HCT116 (cell line): ENCODE measurements around the gene PBX3. TPM values are rescaled to one million over a fixed set of nuclear protein-coding genes. Genes with fewer than 3 reads are reported as not detected.

ENCODE experiments used
- ATAC-seq: fragments of 200-7000 bp; cut with Tn5 transposase; 2 replicates; pipeline ENCODE4 v1.9.1; 2020; ENCODE audit warnings: mild to moderate bottlenecking, moderate library complexity
- BruUV-seq: library from RNA; stranded (reverse); fragments of 400-500 nt; replicated peaks from 2 replicates; lab custom pipeline; 2021; lab: Mats Ljungman, UMichigan
- CTCF ChIA-PET: fragments of 300-600 bp; sonication (Branson Sonifier 250); formaldehyde crosslinking; loops from one replicate; lab custom pipeline; 2021; ENCODE audit warnings: antibody characterized with exemption; lab: Charles Lee
- POLR2A ChIA-PET: fragments of 300-600, 350-600 bp; sonication (Branson Sonifier 250); formaldehyde crosslinking; loops from one replicate; lab custom pipeline; 2021; ENCODE audit warnings: antibody characterized with exemption; lab: Charles Lee
- RAD21 ChIA-PET, 2 experiments: fragments of 300-600 bp; sonication (Branson Sonifier 250); formaldehyde crosslinking; loops; one replicate each; lab custom pipeline; 2023; ENCODE audit warnings: low total read pairs in 2 of 2; ENCODE audit not compliant: uncharacterized antibody in 2 of 2, unreplicated experiment in 2 of 2, low non-redundant PET in 1 of 2; lab: Charles Lee
- DNase-seq: peaks from one replicate; pipeline ENCODE4 v3.0.0-alpha.2; 2010; ENCODE audit warnings: low read depth, low spot score
- H2AFZ ChIP-seq: fragments of 200-600 bp; shearing (Covaris generic), sonication (generic); 2 replicates; pipeline ENCODE4 v1.6.1; 2017; ENCODE audit warnings: low read depth, mixed run types, mixed read lengths, antibody characterized with exemption, low read length; ENCODE audit not compliant: poor library complexity, severe bottlenecking
- H3K27ac ChIP-seq: 2 replicates; pipeline ENCODE4 v1.5.1; 2012; ENCODE audit warnings: low read depth, low read length
- H3K27me3 ChIP-seq: fragments of 200-600 bp; sonication (generic); 2 replicates; pipeline ENCODE4 v1.6.1; 2016; ENCODE audit warnings: mixed run types, low read length, mixed read lengths; ENCODE audit not compliant: insufficient read depth
- H3K36me3 ChIP-seq, 2 experiments: fragments of 200-500 bp in 1 of 2; fragments of 200-600 bp in 1 of 2; sonication (Bioruptor generic) in 1 of 2; sonication (generic) in 1 of 2; 2 replicates each; pipeline versions ENCODE4 v1.5.1 to v1.6.1; 2014 to 2016; ENCODE audit warnings: low read length in 2 of 2, inconsistent platforms in 1 of 2, mixed read lengths in 1 of 2, mixed run types in 1 of 2; ENCODE audit not compliant: insufficient read depth in 2 of 2, control insufficient read depth in 1 of 2
- H3K4me1 ChIP-seq, 2 experiments: fragments of 200-600 bp in 1 of 2; sonication (generic) in 1 of 2; 2 replicates each; pipeline versions ENCODE4 v1.5.1 to v1.6.1; 2012 to 2017; ENCODE audit warnings: low read length in 2 of 2, inconsistent platforms in 1 of 2, mild to moderate bottlenecking in 1 of 2, mixed read lengths in 1 of 2, mixed run types in 1 of 2, moderate library complexity in 1 of 2; ENCODE audit not compliant: insufficient read depth in 2 of 2, control insufficient read depth in 1 of 2
- H3K4me2 ChIP-seq: fragments of 200-600 bp; sonication (generic); 2 replicates; pipeline ENCODE4 v1.6.1; 2017; ENCODE audit warnings: mixed run types, low read length, mixed read lengths
- H3K4me3 ChIP-seq, 2 experiments: fragments of 200-600 bp in 1 of 2; sonication (generic) in 1 of 2; replicated peaks in 1 of 2; 2 replicates each; pipeline ENCODE4 v1.5.1; 2011 to 2016; ENCODE audit warnings: low read length in 2 of 2, control low read depth in 1 of 2, low read depth in 1 of 2, mild to moderate bottlenecking in 1 of 2, mixed read lengths in 1 of 2, mixed run types in 1 of 2
- H3K79me2 ChIP-seq: fragments of 200-600 bp; sonication (generic); 2 replicates; pipeline ENCODE4 v1.6.1; 2017; ENCODE audit warnings: mild to moderate bottlenecking, mixed run types, low read length, moderate library complexity, mixed read lengths; ENCODE audit not compliant: insufficient read depth
- H3K9ac ChIP-seq: fragments of 200-600 bp; sonication (generic); 2 replicates; pipeline ENCODE4 v1.6.1; 2016; ENCODE audit warnings: low read length, mixed read lengths
- H3K9me2 ChIP-seq: fragments of 200-600 bp; sonication (generic), shearing (Covaris generic); 2 replicates; pipeline ENCODE4 v1.6.1; 2017; ENCODE audit warnings: mixed run types, mild to moderate bottlenecking, moderate library complexity; ENCODE audit not compliant: insufficient read depth
- H3K9me3 ChIP-seq, 2 experiments: fragments of 200-500 bp in 1 of 2; fragments of 200-600 bp in 1 of 2; sonication (Bioruptor generic) in 1 of 2; sonication (generic) in 1 of 2; 2 replicates each; pipeline ENCODE4 v1.6.1; 2014 to 2017; ENCODE audit warnings: low read length in 2 of 2, mixed read lengths in 2 of 2, inconsistent platforms in 1 of 2, low read depth in 1 of 2, mild to moderate bottlenecking in 1 of 2, mixed run types in 1 of 2, moderate library complexity in 1 of 2; ENCODE audit not compliant: control insufficient read depth in 1 of 2, insufficient read depth in 1 of 2
- H4K20me1 ChIP-seq: fragments of 200-600 bp; sonication (generic), shearing (Covaris generic); 2 replicates; pipeline ENCODE4 v1.6.1; 2017; ENCODE audit warnings: mixed run types, mild to moderate bottlenecking, moderate library complexity; ENCODE audit not compliant: insufficient read depth
- CBX3 ChIP-seq: IDR thresholded peaks from 2 replicates; pipeline ENCODE4 v1.6.1; 2012; ENCODE audit warnings: low read depth
- EGR1 ChIP-seq: IDR thresholded peaks from 2 replicates; pipeline ENCODE4 v1.6.1; 2012; ENCODE audit warnings: low read depth
- ELF1 ChIP-seq: IDR thresholded peaks from 2 replicates; pipeline ENCODE4 v1.6.1; 2012; ENCODE audit warnings: low read depth, borderline replicate concordance
- EZH2 ChIP-seq: fragments of 200-600 bp; sonication (generic); IDR thresholded peaks from 2 replicates; pipeline ENCODE4 v1.6.1; 2017; ENCODE audit warnings: antibody characterized with exemption, mixed run types
- EZH2phosphoT487 ChIP-seq: fragments of 200-600 bp; IDR thresholded peaks from 2 replicates; pipeline ENCODE4 v1.6.1; 2018; ENCODE audit warnings: antibody characterized with exemption, borderline replicate concordance
- FOSL1 ChIP-seq: IDR thresholded peaks from 2 replicates; pipeline ENCODE4 v1.6.1; 2012; ENCODE audit warnings: low read depth
- JUND ChIP-seq: IDR thresholded peaks from 2 replicates; pipeline ENCODE4 v1.6.1; 2012
- POLR2AphosphoS5 ChIP-seq: IDR thresholded peaks from 2 replicates; pipeline ENCODE4 v1.6.1; 2011; ENCODE audit warnings: mild to moderate bottlenecking, low read depth, low read length, moderate library complexity
- RAD21 ChIP-seq: IDR thresholded peaks from 2 replicates; pipeline ENCODE4 v1.6.1; 2012; ENCODE audit warnings: low read depth, mild to moderate bottlenecking
- SRF ChIP-seq: IDR thresholded peaks from 2 replicates; pipeline ENCODE4 v1.6.1; 2012; ENCODE audit warnings: low read depth
- TCF7L2 ChIP-seq: IDR thresholded peaks from 2 replicates; pipeline ENCODE4 v1.7.0; 2011; ENCODE audit warnings: borderline replicate concordance, inconsistent platforms; ENCODE audit not compliant: insufficient read depth, insufficient read length; ENCODE audit errors: extremely low read depth
- YY1 ChIP-seq: IDR thresholded peaks from 2 replicates; pipeline ENCODE4 v1.6.1; 2011; ENCODE audit warnings: low read length, low read depth, moderate library complexity, mild to moderate bottlenecking; ENCODE audit not compliant: insufficient replicate concordance; ENCODE audit errors: extremely low read depth
- ZBTB33 ChIP-seq: IDR thresholded peaks from 2 replicates; pipeline ENCODE4 v1.6.1; 2011; ENCODE audit warnings: mild to moderate bottlenecking, low read length, moderate library complexity; ENCODE audit not compliant: insufficient replicate concordance; ENCODE audit errors: extremely low read depth
- ZFX ChIP-seq: fragments of 450-650 bp; IDR thresholded peaks from 2 replicates; pipeline ENCODE4 v1.6.1; 2017
- intact Hi-C: fragments of 100-400 bp; cut with micrococcal nuclease; formaldehyde crosslinking; loops from 2 replicates; pipeline ENCODE4 v1.10.0; 2022
- total RNA-seq: library from RNA; stranded (reverse); gene quantifications from one replicate; pipeline ENCODE4 v1.2.1, GENCODE V29; 2021; ENCODE audit not compliant: unreplicated experiment
- TF ChIP-seq, protein P1 (sequence below): IDR thresholded peaks from 2 replicates; pipeline ENCODE4 v1.6.1; 2012; ENCODE audit warnings: low read depth

PBX3 gene
- total RNA-seq, 1 experiment from 2014 or later: 13.5 TPM

DNA sequence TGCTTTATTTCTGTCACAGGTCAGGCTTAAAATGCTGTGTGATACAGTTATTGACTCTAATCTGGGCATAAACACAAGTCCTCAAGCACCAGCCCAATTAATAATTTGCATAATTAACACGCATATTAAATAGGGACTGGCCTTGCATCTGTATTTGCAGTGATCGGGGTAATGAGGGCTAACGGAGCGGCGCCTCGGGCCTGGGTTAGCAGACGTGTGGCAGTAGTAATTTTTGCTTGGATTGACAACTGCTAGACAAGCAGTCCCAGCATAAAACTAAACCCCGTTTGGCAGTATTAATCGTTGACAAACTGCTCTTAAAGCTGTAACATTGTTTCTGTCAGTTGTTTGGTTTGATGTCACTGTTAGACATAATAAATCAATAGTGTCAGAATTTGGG, 109.2 kb downstream of the PBX3 start:
- Histone ChIP-seq H2AFZ (no peak overlapping the region), H3K9me3 (no peaks in the 10 kb centered on the region), H3K27ac (no peak overlapping the region), H3K4me1 (no peaks in the 10 kb centered on the region), H3K27me3 (no peaks in the 10 kb centered on the region), H3K36me3 (no peaks in the 10 kb centered on the region), H3K4me3 (no peak overlapping the region), H3K9me2 (no peaks in the 10 kb centered on the region), H4K20me1 (no peaks in the 10 kb centered on the region), H3K9ac (no peak overlapping the region), H3K79me2 (no peaks in the 10 kb centered on the region), H3K4me2 (no peak overlapping the region)
- no peak for ATAC-seq
- CTCF ChIA-PET: no interaction called here
- RAD21 ChIA-PET: no interaction called here
- no TSS peak for BruUV-seq
- POLR2A ChIA-PET: no interaction called here
- intact Hi-C loops: no loop called here
- TF ChIP-seq TCF7L2: no peak
- no peak for TF ChIP-seq POLR2AphosphoS5
- no peak for TF ChIP-seq FOSL1
- TF ChIP-seq ZFX: no peak
- no peak for TF ChIP-seq RAD21
- no peak for TF ChIP-seq YY1
- no peak for TF ChIP-seq ELF1
- no peak for TF ChIP-seq CBX3
- no peak for TF ChIP-seq ZBTB33
- no peak for TF ChIP-seq EZH2phosphoT487
- TF ChIP-seq, protein P1, sequence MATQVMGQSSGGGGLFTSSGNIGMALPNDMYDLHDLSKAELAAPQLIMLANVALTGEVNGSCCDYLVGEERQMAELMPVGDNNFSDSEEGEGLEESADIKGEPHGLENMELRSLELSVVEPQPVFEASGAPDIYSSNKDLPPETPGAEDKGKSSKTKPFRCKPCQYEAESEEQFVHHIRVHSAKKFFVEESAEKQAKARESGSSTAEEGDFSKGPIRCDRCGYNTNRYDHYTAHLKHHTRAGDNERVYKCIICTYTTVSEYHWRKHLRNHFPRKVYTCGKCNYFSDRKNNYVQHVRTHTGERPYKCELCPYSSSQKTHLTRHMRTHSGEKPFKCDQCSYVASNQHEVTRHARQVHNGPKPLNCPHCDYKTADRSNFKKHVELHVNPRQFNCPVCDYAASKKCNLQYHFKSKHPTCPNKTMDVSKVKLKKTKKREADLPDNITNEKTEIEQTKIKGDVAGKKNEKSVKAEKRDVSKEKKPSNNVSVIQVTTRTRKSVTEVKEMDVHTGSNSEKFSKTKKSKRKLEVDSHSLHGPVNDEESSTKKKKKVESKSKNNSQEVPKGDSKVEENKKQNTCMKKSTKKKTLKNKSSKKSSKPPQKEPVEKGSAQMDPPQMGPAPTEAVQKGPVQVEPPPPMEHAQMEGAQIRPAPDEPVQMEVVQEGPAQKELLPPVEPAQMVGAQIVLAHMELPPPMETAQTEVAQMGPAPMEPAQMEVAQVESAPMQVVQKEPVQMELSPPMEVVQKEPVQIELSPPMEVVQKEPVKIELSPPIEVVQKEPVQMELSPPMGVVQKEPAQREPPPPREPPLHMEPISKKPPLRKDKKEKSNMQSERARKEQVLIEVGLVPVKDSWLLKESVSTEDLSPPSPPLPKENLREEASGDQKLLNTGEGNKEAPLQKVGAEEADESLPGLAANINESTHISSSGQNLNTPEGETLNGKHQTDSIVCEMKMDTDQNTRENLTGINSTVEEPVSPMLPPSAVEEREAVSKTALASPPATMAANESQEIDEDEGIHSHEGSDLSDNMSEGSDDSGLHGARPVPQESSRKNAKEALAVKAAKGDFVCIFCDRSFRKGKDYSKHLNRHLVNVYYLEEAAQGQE: no peak
- no peak for TF ChIP-seq SRF
- TF ChIP-seq EGR1: no peak
- TF ChIP-seq EZH2: no peak
- no peak for TF ChIP-seq JUND
- TF ChIP-seq, all 23 proteins: peak for 0
- DNase-seq: no peak
